Activated CD8-positive, alpha-beta memory T cell treated with anti-CD3 and anti-CD28 coated beads for 36 hours (primary cell): ENCODE measurements around the gene WDR17. TPM values are rescaled to one million over a fixed set of nuclear protein-coding genes. Genes with fewer than 3 reads are reported as not detected.

Source experiments
- CTCF ChIA-PET: fragments of 350-600 bp; sonication (Branson Sonifier 250); formaldehyde crosslinking; loops from one replicate; lab custom pipeline; 2021; ENCODE audit warnings: antibody characterized with exemption; lab: Charles Lee
- POLR2A ChIA-PET: fragments of 350-600 bp; sonication (Branson Sonifier 250); formaldehyde crosslinking; loops from one replicate; lab custom pipeline; 2021; ENCODE audit warnings: antibody characterized with exemption; lab: Charles Lee
- total RNA-seq, 2 experiments: library from RNA; stranded (reverse); gene quantifications; one replicate each; pipeline ENCODE4 v1.2.3, GENCODE V29; 2021

The WDR17 gene
- total RNA-seq, result 1 to 10 TPM; 1.4 to 1.8 TPM

DNA sequence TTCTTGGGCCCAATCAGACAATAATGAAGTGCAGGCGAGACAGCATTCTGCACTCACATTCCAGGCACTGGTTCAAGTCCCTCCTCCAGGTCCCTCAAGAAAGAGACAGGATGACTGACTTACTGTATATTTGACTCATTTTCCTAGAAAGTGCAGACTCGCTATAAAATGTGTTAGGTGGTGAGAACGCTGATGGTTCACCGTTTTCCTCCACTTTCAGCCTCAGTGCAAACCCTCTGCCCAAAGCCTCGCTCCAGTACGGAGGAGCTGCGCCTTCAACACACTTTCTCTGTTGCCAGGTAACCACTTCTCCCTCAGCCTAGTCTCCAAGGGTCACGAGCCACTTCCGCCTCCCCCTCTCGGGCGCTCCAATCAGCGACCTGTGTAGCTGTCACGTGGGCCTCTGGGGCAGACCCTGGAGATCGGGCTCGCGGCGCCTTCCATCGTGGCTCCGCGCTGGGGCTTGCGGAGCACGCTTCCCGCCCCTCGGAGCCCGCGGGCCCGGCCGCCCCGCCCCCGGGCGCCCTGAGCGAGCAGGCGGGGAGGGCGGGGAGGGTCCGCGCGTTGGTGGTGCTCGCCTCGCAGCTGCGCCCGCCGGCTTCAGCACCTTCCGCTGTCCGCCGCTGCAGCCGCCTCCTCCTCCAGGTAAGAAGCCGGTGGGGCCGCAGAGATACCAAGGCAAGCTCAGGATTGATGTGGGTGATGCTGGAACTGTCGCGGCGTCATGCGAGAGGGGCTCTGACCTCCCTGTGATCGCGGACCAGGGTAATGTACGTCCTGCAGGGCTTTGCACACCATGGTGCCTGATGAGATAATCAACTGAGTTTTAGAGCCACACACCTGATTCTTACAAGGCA, at the start of gene WDR17:
Gene WDR17, plus strand, starts transcription at position 407 of the 857 bp plus-strand sequence. CDS start 45,740 bp downstream, outside the sequence.
- CTCF ChIA-PET, result no interaction called here
- POLR2A ChIA-PET, result no interaction called here

DNA sequence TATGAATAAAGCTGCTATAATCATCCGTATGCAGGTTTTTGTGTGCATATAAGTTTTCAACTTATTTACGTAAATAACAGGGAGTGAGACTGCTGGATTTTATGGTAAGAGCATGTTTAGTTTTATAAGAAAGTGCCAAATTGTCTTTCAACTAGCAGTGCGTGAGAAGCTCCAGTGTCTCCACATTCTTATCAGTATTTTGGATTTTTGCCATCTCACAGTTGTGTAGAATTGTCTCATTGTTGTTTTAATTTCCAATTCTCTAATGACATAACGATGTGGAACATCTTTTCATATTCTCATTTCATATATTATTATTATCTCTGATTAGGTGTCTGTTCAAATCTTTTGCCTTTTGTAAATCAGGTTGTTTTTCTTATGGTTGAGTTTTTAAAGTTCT, 49.0 kb upstream of the WDR17 start:
- ChIA-PET CTCF (no interaction called here), POLR2A (no interaction called here)

DNA sequence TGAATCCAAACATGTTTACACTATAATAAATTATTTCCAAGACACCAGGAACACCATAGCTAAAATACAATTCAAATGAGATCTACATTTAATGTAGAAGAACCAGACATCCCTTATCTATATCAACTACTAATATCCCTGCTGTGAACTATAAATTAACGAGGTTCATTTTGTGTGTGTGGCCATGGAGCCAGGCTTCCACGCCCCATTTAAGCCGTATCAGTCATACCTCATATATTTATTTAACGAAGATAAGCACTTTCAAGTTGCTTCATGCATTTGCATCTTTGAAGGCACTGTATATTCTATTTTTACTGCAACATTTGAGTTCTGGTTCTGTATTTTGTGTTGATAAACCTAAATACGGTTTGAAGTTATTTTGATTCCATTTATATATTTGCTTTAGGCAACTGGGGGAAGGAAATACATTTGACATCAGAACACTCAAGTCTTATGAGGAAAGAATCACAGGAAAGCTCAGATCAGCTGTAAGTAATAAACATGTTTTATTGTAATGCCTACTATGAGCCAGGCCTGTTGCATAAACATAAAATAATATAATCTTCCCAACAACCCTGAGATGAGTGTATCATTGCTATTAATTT, 45.1 kb upstream of the WDR17 start:
- ChIA-PET CTCF (interaction anchor here (0.8 kb wide), 1 partner anchor 24 kb away, joined by 4 read pairs; no protein-coding TSS in a partner anchor), POLR2A (no interaction called here)

DNA sequence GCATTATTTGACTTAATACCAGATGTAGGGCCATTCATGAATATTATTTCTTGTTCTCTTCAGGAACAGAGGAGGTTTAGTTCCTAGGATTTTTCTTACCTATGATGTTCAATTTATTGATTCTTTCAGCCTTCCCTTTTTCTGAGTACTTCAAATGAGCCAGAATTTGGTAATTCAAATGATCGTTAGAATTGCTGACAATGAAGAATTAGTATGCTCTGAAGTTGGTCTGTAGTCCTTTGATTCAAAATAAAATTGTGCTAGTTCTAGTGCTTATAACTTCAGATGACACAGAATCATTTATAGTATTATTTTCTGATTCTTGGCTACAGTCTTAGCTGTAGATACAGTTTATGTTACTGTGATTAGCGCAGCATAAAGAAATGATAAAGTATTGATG, 35.2 kb upstream of the WDR17 start:
- CTCF ChIA-PET, result no interaction called here
- POLR2A ChIA-PET, result no interaction called here

DNA sequence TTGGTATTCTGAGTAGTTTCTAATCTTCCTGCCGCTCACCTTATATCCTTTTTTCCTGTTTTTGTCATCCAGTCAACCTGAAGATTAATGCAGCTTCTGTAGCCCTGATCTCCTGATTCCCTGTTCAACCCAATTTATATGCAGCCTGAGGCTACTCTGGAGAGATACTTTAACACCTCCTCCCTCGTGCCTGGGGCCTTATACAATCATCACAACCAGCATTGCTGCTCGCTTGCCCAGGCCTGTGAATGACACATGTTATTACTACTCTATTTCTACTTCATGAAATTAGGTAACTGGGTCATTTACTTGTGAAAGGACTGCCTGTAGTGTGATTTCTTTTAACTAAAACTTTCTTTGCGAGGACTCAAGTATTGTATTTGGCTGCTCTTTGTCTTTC, 33.7 kb upstream of the WDR17 start:
- ChIA-PET POLR2A (no interaction called here), CTCF (no interaction called here)

DNA sequence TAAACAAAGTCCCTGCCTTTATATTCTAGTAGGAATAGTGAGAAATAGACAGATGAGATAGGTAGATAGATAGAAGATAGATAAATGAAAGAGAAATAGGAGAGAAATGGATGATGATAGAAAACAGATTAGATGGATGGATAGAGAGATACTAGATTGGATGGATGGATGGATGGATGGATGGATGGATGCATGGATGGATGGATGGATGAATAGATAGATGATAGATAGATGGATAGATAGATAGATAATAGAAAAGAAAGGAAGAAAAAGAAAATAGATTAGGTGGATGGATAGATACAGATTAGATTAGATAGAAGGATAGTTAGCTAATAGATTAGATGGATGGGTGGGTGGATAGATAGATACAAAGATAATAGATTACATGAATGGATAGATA, 33.2 kb upstream of the WDR17 start:
- POLR2A ChIA-PET, result no interaction called here
- CTCF ChIA-PET, result no interaction called here

DNA sequence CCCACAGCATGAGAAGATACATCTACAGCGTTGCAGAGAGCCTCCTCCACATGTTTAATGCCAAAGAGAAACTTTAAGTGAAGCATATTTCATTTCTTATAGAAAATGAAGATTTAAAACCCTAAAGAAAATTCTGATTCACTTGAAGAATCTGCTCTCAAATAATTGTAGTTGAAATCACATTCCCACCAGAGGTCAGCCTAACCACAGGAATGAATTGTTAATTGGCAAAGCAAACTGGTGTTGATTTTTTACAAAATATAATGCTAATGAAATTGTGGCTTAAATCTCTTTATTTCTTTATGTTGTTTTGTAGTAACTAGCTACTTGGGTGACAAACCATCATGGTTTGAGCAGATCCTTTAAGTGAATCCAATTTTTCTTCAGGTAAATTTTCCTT, 31.1 kb upstream of the WDR17 start:
- ChIA-PET POLR2A (no interaction called here), CTCF (interaction anchor here (1.1 kb wide), 1 partner anchor 291 kb away, joined by 3 read pairs; no protein-coding TSS in a partner anchor)

DNA sequence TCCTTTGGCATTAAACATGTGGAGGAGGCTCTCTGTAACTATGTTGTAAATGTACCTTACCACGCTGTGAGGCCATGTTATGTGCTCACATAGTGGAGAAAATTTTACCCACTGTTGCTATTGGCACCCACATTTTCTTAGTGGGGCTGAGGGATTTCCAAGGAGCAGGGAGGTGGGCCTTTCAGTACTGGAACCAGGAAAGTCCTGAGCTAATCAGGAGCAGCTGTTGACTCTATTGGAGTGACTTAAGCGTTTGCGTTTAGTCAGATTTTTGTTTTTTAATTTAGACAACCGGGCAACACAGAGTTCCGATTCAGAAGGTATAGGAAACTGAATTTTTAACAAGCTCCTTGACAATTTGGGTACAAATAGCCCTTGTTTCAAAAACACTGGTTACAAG, 30.7 kb upstream of the WDR17 start:
- ChIA-PET POLR2A (no interaction called here), CTCF (interaction anchor here (1.1 kb wide), 1 partner anchor 290 kb away, joined by 3 read pairs; no protein-coding TSS in a partner anchor)

DNA sequence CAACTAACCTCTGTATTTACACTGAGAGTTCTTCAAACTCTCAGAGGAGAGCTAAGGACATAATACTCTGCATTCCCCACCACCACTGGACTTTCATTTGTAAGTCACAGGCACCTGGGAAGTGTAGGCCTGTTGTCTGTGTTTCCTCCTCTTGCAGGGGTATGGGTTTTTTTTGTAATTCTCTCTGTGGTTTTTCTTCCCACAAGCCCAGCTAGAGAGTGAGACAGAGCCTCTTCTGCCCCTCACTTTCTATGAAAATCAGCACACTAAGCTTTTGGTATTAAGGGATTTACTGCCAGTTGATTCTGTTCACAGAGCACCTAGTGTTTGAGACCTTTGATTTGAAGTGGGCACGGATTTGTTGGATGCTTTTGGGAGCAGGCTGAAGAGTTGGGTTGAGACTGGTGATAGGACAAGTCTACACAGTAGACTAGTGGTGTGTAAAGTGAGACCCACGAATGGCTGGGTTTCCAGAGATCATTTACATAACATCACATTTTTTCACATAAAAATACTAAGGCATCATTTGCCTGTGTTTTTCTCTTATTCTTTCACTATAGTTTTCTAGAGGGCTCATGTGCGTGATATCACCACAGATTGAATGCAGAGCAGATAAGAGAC, 28.9 kb upstream of the WDR17 start:
- CTCF ChIA-PET, result no interaction called here
- POLR2A ChIA-PET, result no interaction called here

DNA sequence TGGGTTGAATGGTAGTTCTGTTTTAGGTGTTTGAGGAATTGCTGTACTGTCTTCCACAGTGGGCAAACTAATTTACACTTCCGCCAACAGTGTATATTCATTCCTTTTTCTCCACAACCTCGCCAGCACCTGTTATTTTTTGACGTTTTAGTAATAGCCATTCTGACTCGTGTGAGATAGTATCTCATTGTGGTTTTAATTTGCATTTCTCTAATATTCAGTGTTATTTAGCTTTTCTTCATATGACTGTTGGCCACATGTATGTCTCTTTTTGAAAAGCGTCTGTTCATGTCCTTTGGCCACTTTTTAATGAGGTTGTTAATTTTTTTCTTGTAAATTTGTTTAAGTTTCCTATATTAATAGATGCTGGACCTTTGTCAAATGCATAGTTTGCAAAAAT, 26.9 kb upstream of the WDR17 start:
- ChIA-PET POLR2A (no interaction called here), CTCF (no interaction called here)

DNA sequence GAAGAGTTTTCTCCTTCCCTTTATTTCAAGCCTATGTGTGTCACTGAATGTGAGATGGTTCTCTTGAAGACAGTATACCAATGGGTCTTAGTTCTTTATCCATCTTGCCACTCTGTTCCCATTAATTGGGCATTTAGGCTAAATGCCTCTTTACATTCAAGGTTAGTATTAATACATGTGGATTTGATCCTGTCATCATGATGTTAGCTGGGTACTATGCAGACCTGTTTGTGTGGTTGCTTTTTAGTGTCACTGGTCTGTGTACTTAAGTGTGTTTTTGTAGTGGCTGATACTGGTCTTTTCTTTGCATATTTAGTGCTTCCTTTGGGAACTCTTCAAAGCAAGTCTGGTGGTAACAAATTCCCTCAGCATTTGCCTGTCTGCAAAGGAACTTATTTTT, 23.4 kb upstream of the WDR17 start:
- ChIA-PET CTCF (no interaction called here), POLR2A (no interaction called here)

DNA sequence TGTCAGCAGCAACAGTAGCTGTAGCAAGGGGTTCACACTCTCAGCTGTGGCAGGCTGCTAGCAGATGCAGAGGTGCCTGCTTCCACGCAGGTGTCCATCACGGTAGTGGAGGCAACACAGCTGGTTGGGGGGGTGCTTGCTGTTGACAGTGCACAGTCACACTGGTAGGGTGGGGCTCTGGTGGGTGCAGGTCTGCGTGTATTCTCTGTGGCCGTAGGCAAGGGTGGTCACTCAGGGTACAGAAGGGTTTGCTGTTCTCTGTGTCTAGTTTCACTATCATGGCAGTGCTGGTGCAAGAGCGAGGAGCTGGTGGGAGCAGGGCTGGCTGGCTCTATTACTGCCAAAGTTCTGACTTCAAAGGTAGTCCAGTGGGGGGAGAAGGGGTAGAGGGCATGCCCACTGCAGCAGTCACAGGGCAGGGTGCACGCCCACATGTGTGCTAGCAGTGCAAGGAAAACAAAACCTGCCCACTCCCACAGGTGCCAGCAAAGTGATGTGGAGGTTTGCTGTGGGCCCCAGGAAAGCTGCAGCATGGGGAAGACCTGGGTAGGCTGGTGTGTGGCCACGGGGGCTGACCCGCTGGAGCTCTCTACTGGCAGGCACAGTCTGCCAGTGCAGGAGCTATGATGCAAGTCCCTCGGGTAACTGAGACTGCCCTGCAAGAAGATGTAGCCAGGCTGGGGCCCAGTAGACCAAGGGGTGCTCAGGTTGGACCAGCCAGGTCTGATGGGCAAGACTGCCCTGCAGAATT, 21.6 kb upstream of the WDR17 start:
- ChIA-PET POLR2A (no interaction called here), CTCF (no interaction called here)

DNA sequence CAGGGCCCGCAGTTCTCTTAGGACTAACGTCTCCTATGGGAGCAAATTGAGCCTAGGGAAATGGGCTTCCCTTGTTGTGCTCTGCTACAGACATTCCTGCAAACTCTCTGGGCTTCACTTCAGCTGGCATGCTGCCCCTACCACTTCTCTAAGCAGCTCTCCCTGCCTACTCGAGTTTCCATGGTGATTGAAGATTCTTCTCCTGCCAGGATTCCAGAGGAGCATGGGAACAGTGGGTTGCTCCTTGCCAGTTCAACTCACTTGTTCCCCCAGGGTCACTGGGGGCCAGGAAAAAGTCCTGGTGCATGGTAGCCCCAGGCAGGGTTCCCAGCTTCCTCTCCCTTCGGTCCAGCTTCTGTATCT, 21.1 kb upstream of the WDR17 start:
- ChIA-PET POLR2A (no interaction called here), CTCF (interaction anchor here (1.1 kb wide), 1 partner anchor 23 kb away, joined by 4 read pairs; no protein-coding TSS in a partner anchor)

DNA sequence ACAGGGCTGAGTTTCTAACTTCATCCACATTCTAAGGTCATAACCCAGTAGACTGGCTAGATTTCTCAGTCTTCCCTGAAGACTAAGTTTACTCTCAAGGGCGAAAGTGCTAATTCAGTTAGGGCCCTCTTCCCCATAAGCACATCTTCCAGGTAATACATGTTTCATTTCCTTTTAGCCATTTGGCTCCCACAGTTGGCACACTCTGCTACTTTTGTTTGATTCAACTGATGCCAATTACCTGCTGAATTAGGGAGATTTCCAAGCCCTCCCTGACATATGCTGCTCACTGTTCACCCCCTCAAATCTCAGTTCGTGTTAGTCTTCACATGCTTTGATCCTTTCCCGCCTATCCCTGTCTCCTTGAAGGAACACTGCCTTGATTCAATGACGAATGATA, 17.0 kb upstream of the WDR17 start:
- CTCF ChIA-PET, result no interaction called here
- POLR2A ChIA-PET, result no interaction called here

DNA sequence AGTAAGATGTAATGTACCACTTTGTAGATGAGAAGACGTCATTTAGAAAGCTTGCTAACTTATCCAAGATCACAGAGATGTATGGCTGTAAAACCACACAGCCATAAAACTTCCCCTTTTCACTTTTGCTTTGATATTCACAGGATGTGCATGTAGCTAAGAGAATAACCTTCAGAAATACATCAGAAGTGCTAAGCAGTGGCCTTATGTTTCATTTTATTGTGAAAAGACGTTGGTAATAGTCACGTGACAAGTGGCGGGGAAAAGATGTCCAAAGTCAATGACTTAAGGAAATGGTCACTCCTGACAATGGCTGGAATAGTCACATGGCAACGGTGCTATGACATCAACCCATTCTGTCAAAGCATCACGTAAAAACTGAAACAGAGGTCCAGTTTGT, 12.9 kb upstream of the WDR17 start:
- ChIA-PET POLR2A (no interaction called here), CTCF (no interaction called here)

DNA sequence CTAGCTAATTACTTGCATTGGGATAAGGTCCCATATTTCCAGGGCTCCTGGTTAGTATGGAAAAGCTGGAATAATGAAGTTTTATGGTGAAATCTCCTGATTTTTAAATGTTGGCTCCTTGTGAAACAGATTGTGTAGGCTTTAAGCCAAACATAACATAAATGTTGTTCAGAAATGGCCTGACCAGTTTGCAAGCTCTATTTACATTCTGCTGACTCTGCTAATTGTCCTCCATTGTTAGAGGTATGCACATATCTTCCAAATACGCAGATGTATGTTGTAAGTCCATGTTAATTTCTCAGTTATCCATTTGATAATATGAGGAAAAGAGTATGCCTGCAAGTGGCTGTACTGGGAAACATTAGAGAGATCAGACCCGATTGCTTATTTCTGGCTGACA, 11.9 kb upstream of the WDR17 start:
- ChIA-PET POLR2A (no interaction called here), CTCF (no interaction called here)

DNA sequence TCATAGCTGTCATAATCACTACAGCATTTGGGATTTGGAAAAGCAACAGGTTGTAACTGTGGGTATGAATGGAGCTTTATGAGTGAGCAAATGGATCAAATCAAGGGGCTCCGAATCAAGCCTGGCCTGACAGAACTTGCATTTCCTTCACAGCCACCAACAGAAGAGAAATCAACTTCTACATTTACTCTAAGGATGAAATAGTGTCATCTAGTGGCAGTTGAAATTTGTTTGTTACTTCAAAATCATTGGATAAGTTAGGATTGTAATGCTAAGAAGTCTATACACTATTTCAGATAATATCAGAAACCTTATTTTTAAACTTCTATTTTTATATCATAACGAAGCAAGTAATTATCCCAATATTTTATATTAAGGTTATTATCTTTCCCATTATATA, 10.7 kb upstream of the WDR17 start:
- ChIA-PET POLR2A (no interaction called here), CTCF (no interaction called here)

DNA sequence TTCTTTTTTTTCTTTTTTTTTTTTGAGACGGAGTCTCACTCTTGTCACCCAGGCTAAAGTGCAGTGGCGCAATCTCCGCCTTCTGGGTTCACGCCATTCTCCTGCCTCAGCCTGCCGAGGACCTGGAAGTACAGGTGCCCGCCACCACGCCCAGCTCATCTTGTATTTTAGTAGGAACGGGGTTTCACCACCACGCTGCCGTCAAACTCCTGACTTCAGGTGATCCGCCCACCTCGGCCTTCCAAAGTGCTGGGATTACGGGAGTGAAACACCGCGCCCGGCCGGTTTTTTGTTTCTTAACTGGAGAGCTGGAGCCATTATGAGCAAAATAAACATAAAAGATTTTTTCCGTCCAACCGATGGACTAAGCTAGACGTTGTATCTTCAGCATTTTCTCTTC, 1.9 kb upstream of the WDR17 start:
- ChIA-PET POLR2A (no interaction called here), CTCF (no interaction called here)

DNA sequence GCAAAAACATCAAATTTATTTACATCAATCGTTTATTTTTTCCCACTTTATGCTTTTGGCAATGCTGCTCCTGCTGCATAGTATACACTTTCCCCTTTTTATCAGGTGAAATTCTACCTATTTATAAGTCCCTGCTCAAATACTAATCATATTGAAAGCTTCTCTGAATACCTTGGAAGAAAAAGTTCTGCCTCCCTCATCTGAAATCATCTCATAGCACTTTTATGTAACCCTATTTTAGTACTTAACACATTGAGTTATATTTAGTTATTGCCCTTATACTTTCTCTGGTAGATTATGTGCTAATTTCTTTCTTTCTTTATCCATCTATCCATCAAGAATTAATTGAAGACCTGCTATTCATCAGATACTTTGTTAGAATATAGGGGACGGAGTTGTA, 1.1 kb upstream of the WDR17 start:
- ChIA-PET CTCF (no interaction called here), POLR2A (no interaction called here)

DNA sequence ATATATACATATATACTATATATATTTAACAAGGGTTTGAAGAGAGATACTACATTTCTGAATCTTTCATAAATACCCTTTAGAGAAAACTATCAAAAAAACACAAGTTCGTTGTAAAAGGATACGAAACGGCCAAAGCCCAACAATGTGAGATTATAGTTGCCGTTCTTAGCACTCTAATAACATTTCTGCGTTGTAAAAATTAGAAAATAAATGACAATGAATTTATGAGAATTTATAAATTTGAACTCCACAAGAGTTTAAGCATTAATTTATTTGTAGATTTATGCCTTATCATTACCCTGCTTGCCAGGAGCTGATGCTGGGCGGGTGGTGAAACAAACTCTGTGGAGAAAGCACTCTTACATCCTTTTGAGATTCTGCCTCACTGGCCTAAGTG, 1.1 kb downstream of the WDR17 start:
- POLR2A ChIA-PET, result no interaction called here
- CTCF ChIA-PET, result no interaction called here
